GM21723 (cell line): ENCODE data around the gene STOML1.
A peak's percentile ranks its signal among the peaks of the same experiment; 100 is the strongest.

Source experiments
- ATAC-seq: cut with Tn5 transposase; IDR thresholded peaks from one replicate; pipeline ENCODE4 v1.9.1; 2021; ENCODE audit warnings: mild to moderate bottlenecking, moderate library complexity; ENCODE audit not compliant: unreplicated experiment

STOML1 gene

DNA sequence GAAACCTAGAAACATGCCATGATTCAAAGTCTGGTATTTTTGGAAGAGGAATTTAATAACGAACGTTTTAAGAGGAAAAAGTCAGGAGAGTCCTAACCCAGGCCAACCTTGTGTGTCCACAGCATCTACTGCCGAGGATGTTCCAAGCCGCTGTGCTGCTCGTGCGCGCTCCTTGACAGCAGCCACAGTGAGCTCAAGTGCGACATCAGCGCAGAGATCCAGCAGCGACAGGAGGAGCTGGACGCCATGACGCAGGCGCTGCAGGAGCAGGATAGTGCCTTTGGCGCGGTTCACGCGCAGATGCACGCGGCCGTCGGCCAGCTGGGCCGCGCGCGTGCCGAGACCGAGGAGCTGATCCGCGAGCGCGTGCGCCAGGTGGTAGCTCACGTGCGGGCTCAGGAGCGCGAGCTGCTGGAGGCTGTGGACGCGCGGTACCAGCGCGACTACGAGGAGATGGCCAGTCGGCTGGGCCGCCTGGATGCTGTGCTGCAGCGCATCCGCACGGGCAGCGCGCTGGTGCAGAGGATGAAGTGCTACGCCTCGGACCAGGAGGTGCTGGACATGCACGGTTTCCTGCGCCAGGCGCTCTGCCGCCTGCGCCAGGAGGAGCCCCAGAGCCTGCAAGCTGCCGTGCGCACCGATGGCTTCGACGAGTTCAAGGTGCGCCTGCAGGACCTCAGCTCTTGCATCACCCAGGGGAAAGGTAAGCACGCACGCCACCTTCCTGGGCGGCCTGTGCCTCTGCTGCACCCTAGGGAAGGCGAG is 30.8 kb upstream of the STOML1 start:
- ATAC-seq = no peak

DNA sequence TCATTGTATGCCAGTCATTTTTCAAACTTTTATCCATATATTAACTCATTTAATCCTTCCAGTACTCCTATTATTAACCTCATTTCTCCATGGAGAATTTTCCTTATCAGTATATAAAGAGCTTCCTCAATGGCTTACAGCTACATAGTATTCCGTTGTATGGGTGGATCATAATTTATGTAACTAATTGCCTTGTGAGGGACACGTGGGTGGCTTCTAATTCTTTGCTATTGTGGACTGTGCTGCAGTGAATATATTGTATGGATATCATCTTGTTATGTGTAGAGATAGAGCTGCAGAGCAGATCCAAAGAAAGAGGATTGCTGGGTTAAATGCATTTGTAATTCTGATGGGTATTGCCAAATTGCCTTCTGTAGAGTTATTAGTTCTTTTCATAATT is 27.6 kb upstream of the STOML1 start:
- ATAC-seq = no peak

DNA sequence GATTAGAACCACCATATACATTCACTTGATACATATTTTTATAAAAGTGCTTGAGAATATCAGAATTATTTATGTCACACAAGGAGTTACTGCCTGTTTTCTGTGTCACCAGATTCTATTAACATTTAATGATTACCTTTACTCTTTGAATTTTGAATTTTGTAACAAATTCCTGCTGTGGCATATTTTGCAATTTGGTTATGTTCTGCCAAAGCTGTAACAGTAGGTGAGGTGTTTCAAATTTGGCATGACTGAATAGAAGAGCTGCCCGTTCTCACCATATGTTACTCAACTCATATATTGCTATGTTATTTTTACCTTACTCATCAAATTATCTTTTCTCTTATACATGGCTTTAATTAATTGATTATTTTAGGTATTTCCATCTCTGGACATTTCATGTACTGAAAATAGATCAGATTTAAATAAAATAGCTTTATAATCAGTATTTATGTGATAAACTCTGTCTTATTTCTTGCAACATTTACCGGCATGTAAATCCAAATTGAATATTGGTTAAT is 21.3 kb upstream of the STOML1 start:
- ATAC-seq = no peak

DNA sequence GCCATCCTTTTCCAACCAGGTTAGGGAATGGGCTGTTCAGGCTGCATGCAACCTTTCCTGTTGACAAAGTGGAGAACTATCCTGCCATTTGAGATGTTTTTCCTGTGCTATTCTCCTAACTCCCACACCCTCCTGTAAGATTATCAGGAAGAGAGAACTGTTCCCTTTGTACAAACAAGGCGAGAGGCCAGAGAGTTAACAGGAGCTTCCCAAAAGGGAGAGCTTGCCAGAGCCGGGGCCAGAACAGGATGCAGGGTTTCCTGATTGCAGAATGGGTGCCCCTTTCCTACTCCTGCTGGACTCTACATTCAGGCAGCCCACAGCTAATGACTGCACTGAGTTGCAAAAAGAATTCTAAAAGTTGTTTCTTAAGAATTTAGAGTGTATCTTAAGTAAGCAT is 19.5 kb upstream of the STOML1 start:
- ATAC-seq = no peak

DNA sequence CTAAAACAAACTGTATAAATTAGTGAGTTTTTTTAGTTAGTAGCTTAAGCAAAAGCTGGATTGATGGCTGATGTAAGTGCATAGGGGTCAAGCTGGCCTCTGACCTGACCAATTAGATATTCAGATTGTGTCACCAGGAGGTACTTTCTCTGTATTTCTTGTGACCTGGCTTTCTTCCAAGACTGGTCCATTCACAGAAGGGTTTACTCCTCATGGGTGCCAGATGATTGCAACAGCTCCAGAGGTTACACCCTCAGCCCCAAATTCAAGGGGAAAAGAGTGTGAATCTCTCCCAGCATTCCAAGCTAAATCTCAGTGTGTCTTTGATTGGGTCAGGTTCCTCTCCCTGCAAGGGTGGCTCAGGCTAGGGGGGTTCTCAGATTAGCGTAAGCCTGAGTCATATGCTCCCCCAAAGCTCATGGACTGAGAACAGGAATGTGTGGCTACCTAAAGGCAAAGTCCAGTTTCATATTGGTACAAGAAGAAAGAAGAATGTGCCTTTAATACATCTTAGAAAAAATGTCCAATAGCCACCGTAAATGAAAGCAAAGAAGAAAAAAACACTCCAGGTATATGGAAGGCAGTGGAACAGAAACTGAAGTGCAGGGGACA is 18.9 kb upstream of the STOML1 start:
- ATAC-seq = no peak

DNA sequence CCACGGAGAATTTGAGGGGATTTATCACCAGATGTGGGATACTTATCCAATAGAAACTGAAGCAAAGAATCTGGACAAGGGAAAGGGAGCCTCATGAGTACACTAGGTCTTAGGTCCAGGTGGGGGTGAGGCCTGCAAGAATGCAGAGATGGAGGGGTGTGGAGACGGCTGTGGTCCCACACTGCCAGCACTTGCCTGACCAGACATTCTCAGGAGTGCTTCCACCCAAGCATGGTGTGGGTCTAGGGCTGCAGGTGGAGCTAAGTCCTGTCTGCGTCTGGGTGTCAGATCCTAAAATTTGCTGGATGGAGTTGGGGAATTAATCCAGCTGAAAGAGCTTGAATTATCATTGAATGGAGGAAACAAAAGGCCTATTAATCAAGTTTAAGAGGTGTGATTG is 16.8 kb upstream of the STOML1 start:
- no peak for ATAC-seq

DNA sequence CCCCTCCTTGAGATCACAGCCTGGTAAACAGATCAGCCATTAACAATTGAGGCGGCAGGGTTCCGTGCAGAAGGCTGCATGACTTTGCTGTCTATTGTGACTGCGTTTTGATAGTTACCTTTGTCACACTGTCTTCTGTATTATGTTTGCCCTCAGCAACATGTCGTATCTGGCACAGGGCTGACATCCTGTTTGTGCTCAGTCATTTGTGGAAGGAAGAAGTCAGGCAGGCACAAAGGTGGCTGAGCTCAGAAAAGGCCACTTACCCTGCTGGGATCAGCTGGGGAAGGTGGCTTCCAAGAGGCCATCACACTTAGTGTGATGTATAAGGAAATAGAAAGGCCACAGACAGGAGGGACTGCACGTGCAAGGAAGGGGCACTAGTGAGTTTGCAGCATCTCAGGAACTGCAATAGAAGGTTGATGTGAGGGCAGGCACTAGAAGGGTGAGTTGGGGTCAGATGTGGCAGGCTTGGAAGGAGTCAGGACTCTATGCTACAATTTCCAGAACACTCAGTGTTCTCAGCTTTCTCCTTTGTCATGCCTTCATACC is 15.8 kb upstream of the STOML1 start:
- ATAC-seq = no peak

DNA sequence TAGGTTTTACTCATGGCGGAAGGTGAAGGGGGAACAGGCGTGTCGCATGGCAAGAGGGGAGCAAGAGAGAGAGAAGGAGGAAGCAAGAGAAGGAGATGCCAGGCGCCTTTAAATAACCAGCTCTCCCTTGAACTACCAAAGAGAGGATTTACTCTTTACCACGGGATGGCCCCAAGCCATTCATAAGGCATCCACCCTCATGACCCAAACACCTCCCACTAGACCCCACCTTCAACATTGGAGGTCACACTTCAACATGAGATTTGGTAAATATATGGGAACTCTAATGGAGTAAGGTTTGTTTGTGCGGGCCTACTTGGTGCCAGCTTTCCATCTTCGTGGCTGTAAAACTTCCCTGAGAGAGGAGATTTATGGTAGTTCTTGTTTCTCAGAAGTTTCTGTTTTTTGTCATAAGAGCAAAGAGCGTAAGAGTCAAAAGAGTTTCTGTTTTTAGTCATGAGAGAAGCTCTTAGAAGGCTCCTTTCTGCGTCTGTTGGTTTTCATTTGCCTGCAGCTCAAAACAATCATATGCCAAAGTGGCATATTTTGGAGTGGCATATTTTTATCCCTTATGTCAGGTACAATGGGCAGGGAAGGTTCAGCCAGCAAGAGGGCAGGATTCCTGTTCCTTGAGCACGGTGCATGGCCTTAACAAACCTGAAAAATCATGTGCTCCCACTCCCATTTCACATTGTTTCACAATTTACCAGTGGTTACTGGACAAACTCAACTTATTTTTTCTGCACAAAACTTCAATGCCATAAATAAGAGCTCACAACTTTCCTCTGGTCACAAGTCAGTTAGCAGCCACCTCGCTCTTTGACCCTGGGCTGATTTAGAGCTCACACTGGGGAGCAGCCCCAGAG is 14.9 kb upstream of the STOML1 start:
- no peak for ATAC-seq

DNA sequence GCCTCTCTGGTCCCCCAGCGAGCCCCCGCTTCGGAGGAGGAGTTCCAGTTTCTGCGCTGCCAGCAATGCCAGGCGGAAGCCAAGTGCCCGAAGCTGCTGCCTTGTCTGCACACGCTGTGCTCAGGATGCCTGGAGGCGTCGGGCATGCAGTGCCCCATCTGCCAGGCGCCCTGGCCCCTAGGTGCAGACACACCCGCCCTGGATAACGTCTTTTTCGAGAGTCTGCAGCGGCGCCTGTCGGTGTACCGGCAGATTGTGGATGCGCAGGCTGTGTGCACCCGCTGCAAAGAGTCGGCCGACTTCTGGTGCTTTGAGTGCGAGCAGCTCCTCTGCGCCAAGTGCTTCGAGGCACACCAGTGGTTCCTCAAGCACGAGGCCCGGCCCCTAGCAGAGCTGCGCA is 5.9 kb upstream of the STOML1 start:
- no peak for ATAC-seq

DNA sequence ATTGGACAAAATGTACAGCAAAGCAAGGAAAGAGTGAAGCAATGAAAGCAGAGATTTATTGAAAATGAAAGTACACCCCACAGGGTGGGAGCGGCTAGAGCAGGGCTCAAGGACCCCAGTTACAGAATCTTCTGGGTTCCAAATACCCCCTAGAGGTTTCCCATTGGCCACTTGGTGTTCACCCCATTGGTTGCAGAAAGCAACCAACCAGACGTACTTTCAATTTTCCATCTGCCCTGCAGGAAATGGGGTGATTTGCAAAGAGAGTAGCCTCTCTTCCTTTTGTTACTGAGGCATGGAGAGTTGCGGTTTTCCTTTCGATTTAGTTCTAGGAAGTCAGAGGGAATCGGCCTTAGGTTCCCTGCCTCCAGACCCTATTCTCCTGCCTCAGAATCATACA is 4.8 kb upstream of the STOML1 start:
- no peak for ATAC-seq

DNA sequence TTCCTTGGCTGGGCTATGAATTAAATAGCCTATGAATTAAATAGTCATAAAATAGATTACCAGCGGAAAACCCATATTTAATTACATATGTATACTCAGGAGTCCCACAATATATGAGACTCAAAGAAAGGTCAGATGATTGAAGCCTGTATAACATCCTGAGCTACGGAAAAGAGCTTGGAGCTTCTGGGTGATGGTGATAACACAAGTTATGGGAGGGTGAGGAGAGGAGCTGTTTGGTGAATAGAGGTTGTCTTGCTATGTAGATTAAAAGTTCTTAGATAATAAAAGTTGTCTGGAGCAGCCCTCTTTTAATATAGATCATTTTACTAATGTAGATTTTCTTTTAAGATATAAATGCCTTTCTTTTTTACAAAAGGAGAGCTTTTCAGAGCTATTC is 4.2 kb upstream of the STOML1 start:
- ATAC-seq = no peak

DNA sequence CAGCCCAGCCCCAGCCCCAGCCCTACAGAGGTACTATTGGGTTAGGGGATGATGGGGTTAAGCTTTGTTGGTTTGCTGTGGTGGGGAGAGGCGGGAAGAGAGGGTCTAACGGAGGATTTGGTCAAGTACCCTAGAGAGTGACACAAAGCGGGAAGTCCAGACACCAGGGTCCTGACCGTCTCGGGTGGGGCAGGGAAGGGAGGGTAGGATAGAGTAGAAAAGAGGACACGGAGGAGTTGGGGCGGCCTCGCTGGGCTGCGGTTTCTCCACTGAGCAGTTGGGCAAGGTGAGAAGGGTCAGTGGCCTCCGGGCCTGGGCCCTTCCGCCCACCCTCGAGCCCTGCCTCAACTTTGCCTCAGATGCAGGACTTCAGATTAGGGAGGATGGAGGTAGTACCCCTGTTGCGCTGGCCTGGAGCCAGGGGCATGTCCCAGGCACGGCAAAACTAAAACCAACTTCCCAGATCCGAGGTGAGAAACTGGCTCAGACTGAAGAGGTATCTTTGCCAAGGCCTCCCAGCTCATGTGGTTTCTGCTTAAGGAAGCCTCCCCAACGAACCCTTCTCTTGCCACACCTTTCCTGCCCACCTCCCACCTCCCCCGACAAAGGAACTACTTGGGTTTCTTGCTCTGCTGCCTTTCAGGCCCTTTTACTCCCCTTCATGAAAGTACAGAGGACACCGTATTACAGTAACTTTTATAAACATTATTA is 3.0 kb upstream of the STOML1 start:
- no peak for ATAC-seq

DNA sequence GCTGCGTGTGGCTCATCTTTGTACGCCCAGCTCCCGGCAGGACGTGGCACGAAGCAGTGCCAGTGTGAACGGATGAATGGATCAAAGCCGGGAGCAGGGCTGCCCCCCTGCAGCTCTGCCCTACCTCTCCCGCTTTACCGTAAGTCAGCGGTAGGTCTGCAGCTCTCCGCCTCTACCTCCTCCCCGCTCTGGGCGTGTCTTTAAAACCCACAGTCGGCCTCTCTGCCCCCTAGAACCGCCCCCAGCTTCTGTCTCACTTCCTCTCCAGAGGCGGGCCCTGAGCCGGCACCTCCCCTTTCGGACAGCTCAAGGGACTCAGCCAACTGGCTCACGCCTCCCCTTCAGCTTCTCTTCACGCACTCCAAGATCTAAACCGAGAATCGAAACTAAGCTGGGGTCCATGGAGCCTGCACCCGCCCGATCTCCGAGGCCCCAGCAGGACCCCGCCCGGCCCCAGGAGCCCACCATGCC is 2.4 kb upstream of the STOML1 start, which contains the start of gene PML:
Gene PML, plus strand, starts transcription at position 304 of the 471 bp plus-strand sequence. Its CDS starts 97 bp downstream, at position 401.
- ATAC-seq = peak; percentile 71

DNA sequence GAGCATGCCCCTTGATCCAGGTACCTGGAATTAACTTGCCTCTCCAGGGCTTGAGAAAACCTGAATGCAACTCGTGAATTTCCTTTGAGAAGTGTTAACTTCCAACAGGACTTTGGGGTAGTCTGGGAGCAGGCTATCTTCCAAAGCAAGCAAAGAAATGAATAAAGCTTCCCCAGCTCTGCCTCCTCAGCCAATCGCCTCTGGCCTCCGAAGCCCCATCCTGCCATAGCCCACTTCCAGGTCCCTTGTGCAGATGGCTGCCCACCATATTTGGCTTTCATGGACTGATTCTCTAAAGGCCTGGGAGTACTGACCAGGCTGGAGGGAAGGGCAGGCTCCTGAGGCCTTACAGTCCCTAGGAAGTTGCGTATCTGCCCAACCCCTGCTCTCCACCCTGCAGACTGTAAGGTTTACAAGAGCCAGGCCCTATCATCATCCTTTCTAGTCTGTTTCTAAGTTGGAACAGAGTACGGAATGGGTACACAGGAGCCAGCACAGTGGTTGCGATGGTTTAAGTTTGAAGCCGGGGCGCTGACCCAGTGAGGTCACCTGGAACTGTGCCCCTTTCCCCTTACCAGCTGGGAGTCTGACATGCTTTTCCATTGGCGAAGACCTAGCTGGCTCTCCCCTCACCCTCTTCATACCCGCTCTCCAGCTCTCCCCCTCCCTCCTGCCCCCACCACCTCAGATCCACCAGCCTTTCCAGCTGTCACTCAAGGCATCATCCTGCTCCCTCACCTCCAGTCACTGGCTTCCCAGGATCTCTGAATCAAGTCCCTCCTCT is 1.3 kb upstream of the STOML1 start:
- ATAC-seq = no peak

DNA sequence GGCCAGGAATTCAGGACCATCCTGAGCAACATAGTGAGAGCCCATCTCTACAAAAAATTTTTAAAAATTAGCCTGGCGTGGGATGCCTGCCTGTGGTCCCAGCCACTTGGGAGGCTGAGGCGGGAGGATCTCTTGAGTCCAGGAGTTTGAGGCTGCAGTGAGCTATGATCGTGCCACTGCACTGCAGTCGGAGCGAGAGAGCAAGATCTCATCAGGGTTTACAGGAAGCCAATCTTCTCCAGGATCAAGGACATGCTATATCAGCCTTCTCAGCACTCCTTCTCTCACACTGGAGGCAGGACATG is 451 bp upstream of the STOML1 start:
- ATAC-seq = no peak

DNA sequence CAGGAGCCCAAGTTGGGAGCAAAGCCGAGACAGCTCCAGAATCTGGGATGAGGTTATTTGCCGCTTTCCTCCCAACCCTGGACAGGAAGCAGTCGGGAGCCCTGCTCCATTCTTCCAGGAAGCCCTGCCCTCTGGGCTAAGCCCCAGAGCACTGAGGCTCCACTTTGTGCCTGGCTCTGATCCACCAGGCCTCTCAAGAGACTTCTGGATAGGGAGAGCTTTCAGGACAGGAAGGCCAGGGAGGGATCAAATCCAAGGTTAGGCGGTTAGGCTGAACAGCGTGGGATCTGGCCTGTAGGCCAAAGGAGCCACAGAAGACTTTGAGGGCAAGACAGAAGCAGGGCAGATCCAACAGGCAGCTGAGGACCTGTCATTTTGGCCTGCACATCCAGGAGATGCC is 835 bp downstream of the STOML1 start:
- no peak for ATAC-seq

DNA sequence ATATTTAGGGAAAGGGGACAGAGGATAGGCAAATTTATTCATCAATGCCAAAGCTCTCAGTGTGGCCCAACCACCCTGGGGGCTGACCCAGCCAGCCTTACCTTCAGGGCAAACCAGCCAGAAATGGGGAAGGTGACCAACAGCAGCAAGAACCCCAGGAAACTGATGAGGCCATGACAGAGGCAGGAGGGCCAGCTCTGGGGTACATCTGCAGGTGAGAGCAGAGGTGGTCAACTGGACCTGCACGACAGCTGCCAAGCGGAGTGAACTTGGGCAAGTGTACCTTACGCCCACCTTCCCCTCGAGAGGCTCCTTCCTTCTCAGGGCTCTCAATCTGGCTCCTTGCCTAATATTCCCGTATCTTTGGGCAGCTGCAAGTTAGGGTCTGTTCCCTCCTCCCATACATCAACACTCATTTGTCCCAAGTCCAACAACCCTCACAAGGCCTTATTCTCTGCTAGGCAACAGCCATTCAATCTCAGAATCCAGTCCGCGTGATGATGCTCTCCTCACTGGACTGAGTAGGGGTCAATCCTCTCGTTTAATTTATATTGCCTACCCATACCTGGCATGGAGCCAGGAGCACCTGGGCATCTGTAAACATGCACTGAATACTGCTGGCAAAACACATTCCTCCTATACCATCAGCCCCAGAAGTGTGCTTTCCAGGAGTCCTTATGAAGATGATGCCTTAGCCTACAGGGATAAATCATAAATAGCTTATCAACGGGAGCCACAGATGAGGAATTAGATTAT is 1.7 kb downstream of the STOML1 start:
- no peak for ATAC-seq

DNA sequence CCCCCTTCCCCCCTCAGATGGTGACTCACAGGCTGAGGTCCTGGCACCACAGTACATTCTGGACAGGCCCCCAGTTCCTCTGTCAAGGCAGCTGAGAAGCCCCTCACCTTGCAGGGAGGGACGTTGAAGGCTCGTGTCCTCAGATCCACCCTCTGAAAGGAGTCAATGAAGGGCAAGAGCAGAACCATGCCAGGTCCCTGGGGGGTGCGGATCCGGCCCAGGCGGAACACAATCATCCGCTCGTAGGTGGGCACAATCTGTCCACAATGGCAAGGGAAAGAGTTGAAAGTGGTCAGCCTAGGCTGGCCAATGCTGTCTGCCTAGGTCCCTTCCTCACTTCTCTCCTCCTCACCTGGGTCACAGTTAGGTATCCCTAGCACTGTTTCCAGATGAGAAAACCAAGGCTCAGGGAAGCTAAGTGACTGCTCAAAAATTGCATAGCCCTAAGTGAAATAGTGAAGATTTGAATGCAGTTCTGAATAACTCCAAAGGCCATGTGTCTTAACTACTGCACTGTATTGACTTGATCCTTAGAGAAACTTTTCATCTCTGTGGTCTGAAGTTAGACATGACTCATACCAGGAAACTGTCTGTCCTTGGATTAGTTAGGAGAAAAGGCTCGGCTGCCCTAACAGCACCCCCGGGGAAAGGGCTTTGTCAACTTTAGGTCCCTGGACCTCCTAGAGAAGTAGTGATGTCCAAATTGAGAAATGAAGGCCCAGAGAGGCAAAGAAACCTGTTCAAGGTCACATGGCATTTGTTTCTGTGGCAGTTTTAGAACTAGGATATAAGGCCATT is 2.9 kb downstream of the STOML1 start:
- no peak for ATAC-seq
